Prostate gland (tissue), 2 donors: ENCODE results near the gene SSTR4.
A peak's percentile ranks its signal among the peaks of the same experiment; 100 is the strongest.

ENCODE experiments used
- CTCF ChIP-seq, 4 experiments: fragments of 200-600 bp in 2 of 4; fragments of 450-650 bp in 2 of 4; sonication (generic) in 2 of 4; IDR thresholded peaks; 1 replicate in 3 of 4; 2 replicates in 1 of 4; pipeline ENCODE4 v1.5.1; 2016 to 2019; ENCODE audit warnings: antibody characterized with exemption in 4 of 4, mild to moderate bottlenecking in 2 of 4, moderate library complexity in 2 of 4
- POLR2A ChIP-seq: fragments of 450-650 bp; IDR thresholded peaks from one replicate; pipeline ENCODE4 v1.6.1; 2016; ENCODE audit warnings: antibody characterized with exemption, mild to moderate bottlenecking
- POLR2AphosphoS5 ChIP-seq: sonication (generic); formaldehyde crosslinking; IDR thresholded peaks from one replicate; pipeline ENCODE4 v1.6.1; 2017; ENCODE audit warnings: antibody characterized with exemption

DNA sequence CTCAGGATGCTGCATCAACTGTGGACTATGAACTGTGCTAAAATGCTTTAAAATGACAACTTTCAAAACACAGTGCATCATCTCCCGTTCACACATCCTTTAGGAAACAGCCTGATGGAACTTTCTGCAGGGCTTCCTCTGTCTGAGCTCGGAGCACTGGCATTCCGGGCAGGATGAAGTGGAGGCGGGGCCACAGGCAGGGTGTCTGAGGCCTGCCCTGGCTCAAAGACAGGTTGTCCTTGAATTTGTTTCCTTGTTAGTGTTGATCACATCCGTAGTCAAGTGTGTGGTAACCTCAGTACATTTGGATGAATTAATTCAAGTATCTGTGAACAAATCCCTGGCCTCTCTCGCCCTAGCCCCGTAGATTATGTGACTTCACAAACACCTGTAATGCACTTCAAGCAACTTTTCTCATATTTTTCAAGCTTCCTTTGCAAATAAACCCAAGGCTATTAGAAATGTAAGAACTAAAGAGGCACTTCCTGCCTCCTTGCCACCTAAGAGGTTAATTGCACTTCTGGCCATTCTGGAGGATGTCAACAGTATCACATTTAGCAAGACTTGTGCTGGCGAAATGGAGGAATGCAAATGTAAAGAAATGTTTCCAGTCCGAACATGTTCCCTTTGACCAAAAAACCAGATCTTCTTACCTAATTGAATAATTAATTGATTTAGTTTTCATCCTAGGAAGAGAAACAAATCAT lies 47.9 kb downstream of the SSTR4 start:
- no peak for TF ChIP-seq CTCF (IDR thresholded peaks at IDR 0.05)
- TF ChIP-seq POLR2AphosphoS5, result peak; percentile 21
- TF ChIP-seq POLR2A, result no peak
